CD4-positive, alpha-beta T cell treated with Interferon alpha-2 for 1 hour (primary cell): Measurements from ENCODE around the gene TAS2R5.
A peak's percentile ranks its signal among the peaks of the same experiment; 100 is the strongest.
"Not testable (repeated sequence)": the region's sequence is repeated elsewhere in the genome, so short reads cannot be mapped to it uniquely, and the experiment has no call there.

Experiments used
- DNase-seq, 2 donors: peaks; one replicate each; pipeline ENCODE4 v3.0.0-alpha.2; 2020 to 2022

Gene TAS2R5

GRCh38 chr7:141789917-141790316 lies at the start of gene TAS2R5:
Gene TAS2R5, plus strand, starts transcription at chr7:141790217. Its CDS starts 145 bp downstream, at chr7:141790362.
- no peak for DNase-seq

GRCh38 chr7:141742229-141742628 lies 47.8 kb upstream of the TAS2R5 start:
- no peak for DNase-seq

GRCh38 chr7:141744131-141744530 lies 45.9 kb upstream of the TAS2R5 start:
- DNase-seq = no peak

GRCh38 chr7:141748396-141748795 lies 41.6 kb upstream of the TAS2R5 start:
- DNase-seq = no peak

- not testable (repeated sequence) for DNase-seq
Measured at GRCh38 chr7:141751904-141752303, 38.1 kb upstream of the TAS2R5 start.

DNA sequence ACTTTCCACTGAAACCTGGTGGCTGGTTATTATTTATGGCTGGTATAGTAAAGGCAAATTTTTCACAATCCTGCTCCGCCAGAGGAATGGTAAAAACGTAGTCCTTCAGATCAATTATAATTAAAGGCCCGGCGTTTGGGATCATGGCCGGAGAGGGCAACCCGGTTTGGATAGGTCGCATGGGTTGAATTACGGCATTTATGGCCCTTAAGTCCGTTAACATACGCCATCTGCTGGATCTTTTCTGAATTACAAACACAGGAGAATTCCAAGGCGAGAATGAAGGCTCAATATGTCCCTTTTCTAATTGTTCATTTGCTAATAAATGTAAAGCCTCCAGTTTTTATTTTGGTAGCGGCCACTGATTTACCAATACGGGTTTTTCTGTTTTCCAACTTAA lies 37.4 kb upstream of the TAS2R5 start:
- no peak for DNase-seq

GRCh38 chr7:141754939-141755338 lies 35.1 kb upstream of the TAS2R5 start:
- peak in 1 of 2 donors; percentile 27 for DNase-seq

GRCh38 chr7:141763797-141764196 lies 26.2 kb upstream of the TAS2R5 start, which contains the start of gene TAS2R3:
Gene TAS2R3, plus strand, starts transcription at chr7:141764097. Its CDS starts 62 bp downstream, at chr7:141764159.
- no peak for DNase-seq

DNA sequence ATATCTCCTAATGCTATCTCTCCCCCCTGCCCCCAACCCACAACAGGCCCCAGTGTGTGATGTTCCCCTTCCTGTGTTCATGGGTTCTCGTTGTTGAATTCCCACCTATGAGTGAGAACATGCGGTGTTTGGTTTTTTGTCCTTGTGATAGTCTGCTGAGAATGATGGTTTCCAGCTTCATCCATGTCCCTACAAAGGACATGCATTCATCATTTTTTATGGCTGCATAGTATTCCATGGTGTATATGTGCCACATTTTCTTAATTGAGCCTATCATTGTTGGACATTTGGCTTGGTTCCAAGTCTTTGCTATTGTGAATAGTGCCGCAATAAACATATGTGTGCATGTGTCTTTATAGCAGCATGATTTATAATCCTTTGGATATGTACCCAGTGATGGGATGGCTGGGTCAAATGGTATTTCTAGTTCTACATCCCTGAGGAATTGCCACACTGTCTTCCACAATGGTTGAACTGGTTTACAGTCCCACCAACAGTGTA lies 19.9 kb upstream of the TAS2R5 start:
- DNase-seq = not testable (repeated sequence)

DNA sequence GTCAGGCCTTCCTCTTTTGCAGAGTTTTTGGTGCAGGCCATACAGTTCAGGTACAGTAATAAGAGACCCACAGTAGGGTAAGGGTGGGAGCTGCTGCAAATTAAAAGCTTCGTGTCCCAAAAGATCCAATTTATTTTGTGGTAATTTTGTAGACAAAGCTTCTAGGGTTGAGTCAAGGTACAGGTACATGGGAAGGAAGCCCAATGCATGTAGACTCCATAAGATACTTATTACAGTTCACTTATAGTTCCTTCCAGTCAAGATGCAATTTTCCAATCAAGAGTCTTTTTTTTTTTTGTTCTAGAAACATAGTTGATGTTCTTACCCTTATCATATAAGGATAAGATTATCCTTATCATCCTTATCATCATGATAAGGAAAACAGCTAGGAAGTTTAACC lies 13.6 kb upstream of the TAS2R5 start, which contains the start of gene TAS2R4:
TAS2R4 (plus strand) TSS at position 301 of the 400 bp plus-strand sequence. CDS start 1,815 bp downstream, outside the sequence.
- DNase-seq = no peak

GRCh38 chr7:141785706-141786552 lies 4.1 kb upstream of the TAS2R5 start:
- DNase-seq = peak; percentile 17 to 53

GRCh38 chr7:141788296-141788695 lies 1.7 kb upstream of the TAS2R5 start:
- DNase-seq = no peak

DNA sequence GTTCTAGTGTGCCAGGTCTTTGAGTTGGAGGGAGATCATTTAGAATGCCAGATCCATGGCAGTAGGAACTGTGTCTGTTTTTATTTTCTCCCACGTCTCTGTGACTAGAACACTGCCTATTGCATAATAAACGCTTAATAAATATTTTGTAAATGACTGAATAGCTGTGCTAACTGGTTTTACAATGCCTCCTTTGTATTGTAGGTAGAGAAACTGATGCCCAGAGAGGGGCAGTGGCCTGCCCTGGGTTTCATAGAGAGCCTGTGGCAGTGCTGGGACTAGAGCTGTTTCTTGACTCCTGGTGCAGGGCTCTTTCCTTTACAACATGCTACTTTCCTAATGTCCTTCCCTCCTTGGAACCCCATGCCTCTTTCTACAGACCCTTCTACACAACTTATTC lies 2.5 kb downstream of the TAS2R5 start:
- DNase-seq = no peak

DNA sequence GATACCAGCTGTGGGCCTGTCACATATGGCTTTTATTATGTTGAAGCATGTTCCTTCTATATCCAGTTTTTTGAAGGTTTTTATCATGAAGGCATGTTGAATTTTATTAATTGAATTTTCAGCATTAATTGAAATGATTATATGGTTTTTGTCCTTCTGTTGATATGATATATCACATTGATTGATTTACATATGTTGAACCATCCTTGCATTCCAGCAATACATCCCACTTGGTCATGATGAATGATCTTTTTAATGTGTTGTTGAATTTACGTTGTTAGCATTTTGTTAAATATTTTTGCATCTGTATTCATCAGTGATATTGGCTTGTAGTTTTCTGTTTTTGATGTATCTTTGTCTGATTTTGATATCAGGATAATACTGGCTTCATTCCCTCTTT lies 30.1 kb downstream of the TAS2R5 start:
- DNase-seq = no peak

- DNase-seq = not testable (repeated sequence)
Measured at GRCh38 chr7:141822432-141822831, 32.4 kb downstream of the TAS2R5 start.

- DNase-seq = no peak
Measured at GRCh38 chr7:141837683-141838082, 47.7 kb downstream of the TAS2R5 start.

- DNase-seq = no peak
Measured at GRCh38 chr7:141838581-141838980, 48.6 kb downstream of the TAS2R5 start.

- no peak for DNase-seq
Measured at GRCh38 chr7:141839256-141839655, 49.2 kb downstream of the TAS2R5 start.

DNA sequence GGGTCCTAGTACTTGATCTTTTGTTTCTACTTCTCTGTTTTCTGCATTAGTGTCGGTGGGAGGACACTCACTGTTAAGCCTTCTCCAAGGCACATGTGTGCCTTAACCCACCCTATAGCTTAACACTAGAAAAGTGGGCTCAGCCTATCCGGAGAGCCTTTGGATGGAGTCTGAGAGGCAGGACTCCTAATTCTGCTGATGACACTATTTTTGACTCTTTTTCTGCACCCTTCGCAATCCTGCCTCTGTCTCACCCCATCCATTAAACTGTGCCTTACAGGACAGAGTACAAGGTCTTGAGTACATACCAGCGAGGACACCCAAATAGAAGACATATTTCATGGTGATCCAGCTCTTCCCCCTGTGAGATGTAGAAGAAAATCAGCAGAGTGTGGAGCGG lies 50.7 kb downstream of the TAS2R5 start:
- DNase-seq = no peak
